Endodermal cell (in vitro differentiated cells): ENCODE measurements around the gene RBM4B. TPM values are rescaled to one million over a fixed set of nuclear protein-coding genes. Genes with fewer than 3 reads are reported as not detected.
A peak's percentile ranks its signal among the peaks of the same experiment; 100 is the strongest.

Experiments
- DNase-seq: peaks from one replicate; pipeline ENCODE4 v3.0.0-alpha.2; 2017
- H3K27ac ChIP-seq: 2 replicates; pipeline ENCODE4 v1.5.1; 2013; ENCODE audit warnings: mild to moderate bottlenecking, low read depth, low read length, moderate library complexity
- H3K27me3 ChIP-seq: 2 replicates; pipeline ENCODE4 v1.6.1; 2013; ENCODE audit warnings: mild to moderate bottlenecking, low read length, moderate library complexity; ENCODE audit not compliant: insufficient read depth, control insufficient read depth, poor library complexity, severe bottlenecking
- H3K36me3 ChIP-seq: 2 replicates; pipeline ENCODE4 v1.7.0; 2013; ENCODE audit warnings: mild to moderate bottlenecking, low read length, moderate library complexity; ENCODE audit not compliant: control insufficient read depth, insufficient read depth
- H3K4me1 ChIP-seq: one replicate; pipeline ENCODE4 v1.7.0; 2013; ENCODE audit warnings: low read length; ENCODE audit not compliant: control insufficient read depth, insufficient read depth
- H3K4me3 ChIP-seq: 2 replicates; pipeline ENCODE4 v1.5.1; 2013; ENCODE audit warnings: mild to moderate bottlenecking, low read length, moderate library complexity
- H3K9ac ChIP-seq: 2 replicates; pipeline ENCODE4 v1.6.1; 2013; ENCODE audit warnings: mild to moderate bottlenecking, low read length, moderate library complexity; ENCODE audit not compliant: poor library complexity, severe bottlenecking; ENCODE audit errors: extremely low read depth
- H3K9me3 ChIP-seq: 2 replicates; pipeline ENCODE4 v1.6.1; 2013; ENCODE audit warnings: mild to moderate bottlenecking, low read length, moderate library complexity; ENCODE audit not compliant: control insufficient read depth
- H3K27ac Mint-ChIP-seq: 2 replicates; pipeline ENCODE4 v1.8.0; 2020; ENCODE audit warnings: mixed read lengths
- H3K27me3 Mint-ChIP-seq: 2 replicates; pipeline ENCODE4 v1.8.0; 2021; ENCODE audit warnings: mild to moderate bottlenecking, mixed read lengths; ENCODE audit not compliant: insufficient read depth
- H3K36me3 Mint-ChIP-seq: 2 replicates; pipeline ENCODE4 v1.8.0; 2020; ENCODE audit warnings: low read depth, mixed read lengths
- H3K4me1 Mint-ChIP-seq: 2 replicates; pipeline ENCODE4 v1.8.0; 2020; ENCODE audit warnings: mixed read lengths
- H3K4me3 Mint-ChIP-seq: 2 replicates; pipeline ENCODE4 v1.8.0; 2020; ENCODE audit warnings: mild to moderate bottlenecking, moderate library complexity, mixed read lengths
- H3K9me3 Mint-ChIP-seq: 2 replicates; pipeline ENCODE4 v1.8.0; 2020; ENCODE audit warnings: mild to moderate bottlenecking, mixed read lengths
- WGBS, 2 experiments: methylation state at CpG; one replicate each; pipeline versions ENCODE4 v1.1.5 to v1.1.7; 2013; ENCODE audit warnings: missing lambda C conversion rate in 2 of 2, mixed read lengths in 1 of 2; ENCODE audit not compliant: insufficient coverage in 1 of 2, insufficient read length in 1 of 2; 5-methylcytosine and 5-hydroxymethylcytosine counted together
- total RNA-seq, 2 donors: library from RNA; stranded (reverse); fragmentation: NEBNext Ultra II Directional in 1 of 2; extraction: Animal tissue kit (Norgen Biotek cat#: 25700) in 1 of 2; gene quantifications; 2 replicates in 1 of 2; 3 replicates in 1 of 2; pipeline ENCODE4 v1.2.1, GENCODE V29; 2021
- TF ChIP-seq, protein P1 (sequence below): fragments of 200-600 bp; sonication (generic); conservative IDR thresholded peaks from 2 replicates; pipeline ENCODE4 v1.5.0; 2021; ENCODE audit warnings: antibody characterized with exemption, mild to moderate bottlenecking

RBM4B gene
- total RNA-seq, 2 donors from 2014 or later, result 23.3 to 28.5 TPM

DNA sequence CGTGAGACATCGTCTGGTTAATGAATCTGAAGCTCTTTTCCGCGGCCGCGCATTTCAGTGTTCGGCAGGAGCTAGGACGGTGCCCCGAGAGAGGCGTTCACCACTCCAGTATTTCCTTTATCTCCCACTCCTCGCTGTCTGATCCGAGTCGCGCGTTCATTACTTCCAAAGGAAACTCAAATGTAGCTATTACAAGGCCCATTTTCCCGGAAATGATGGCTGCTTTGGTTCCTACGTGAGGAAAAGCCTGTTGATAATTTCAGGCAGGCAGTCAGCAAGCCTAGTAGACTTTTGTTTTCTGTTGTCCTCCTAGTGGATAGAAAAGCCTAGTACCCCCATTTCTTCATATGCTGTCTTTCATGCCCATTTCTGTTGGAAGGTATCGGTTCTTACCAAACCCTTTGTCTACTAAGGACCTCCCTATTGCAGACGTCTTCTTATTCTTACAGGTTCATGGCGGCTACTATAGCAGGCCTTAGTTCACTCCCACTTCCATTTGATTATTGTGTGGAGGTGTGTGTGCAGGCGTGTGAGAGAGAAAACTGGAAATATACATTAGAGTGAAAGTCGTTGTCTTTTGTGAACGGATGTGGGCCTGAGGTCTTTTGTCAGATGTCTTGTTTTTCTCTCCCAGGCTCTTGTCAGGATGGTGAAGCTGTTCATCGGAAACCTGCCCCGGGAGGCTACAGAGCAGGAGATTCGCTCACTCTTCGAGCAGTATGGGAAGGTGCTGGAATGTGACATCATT, 38.4 kb downstream of the RBM4B start:
- H3K27me3 Mint-ChIP-seq, result no peaks in the 10 kb centered on the region
- WGBS, 2 experiments, result 6 to 12% methylated on average over 15 to 26 of the region's 27 CpGs

DNA sequence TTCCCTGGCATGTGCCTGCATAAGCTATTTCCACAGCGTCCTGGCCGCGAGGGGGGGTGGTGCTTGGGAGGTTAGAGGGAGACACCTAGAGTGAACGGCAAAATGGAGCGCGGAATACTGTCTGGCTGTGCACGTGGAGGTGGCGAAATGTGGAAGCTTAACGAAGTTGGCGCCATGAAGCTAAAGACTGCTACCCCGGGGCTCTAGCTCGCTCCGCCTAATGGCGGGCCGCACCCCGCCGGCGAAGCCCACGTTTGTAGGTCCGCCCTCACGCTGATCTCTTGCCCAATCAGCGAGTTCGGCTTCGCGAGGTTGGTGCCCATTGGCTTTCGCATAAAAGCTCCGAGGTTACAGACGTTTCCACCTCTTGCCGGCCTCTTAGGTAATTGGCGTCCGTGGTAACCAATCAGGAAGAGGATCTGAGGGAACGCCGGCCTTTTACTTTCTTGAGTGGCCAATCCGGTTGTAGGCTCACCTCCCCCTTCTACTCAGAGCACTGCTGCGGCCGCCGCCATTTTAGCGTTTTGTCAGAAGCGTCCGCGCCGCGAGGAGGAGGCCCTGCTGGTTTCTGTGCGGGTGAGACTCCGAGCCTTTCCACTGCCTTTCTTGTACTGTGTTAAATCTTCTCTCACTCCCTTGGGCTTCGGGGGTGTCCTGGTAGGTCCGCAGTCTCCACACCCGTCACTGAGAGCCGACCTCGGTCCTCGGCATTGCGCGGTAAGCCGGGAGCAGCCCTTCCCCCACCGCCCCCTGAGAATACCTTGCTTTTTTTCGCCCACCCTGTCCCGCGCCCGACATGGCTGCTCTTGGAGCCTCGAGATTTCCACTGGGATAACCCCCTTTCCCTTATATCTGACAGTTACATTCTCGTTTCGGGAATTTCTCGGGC, 39.3 kb downstream of the RBM4B start, which contains the start of gene RBM4:
Gene RBM4 (plus strand): TSS at position 527 of the 889 bp plus-strand sequence. CDS start 1,009 bp downstream, outside the sequence.
- peak within 1 kb of the TSS; percentile 100 for H3K27ac Mint-ChIP-seq
- Histone ChIP-seq H3K27me3 (no peaks in the 10 kb centered on the region), H3K4me1 (no peaks in the 10 kb centered on the region), H3K4me3 (peak within 1 kb of the TSS; percentile 100), H3K9me3 (no peaks in the 10 kb centered on the region), H3K9ac (peak within 1 kb of the TSS; percentile 99), H3K27ac (peak within 1 kb of the TSS; percentile 96), H3K36me3 (peaks cover 63% of the 10 kb centered on the region)
- 0% methylated on average over 48 to 63 of the region's 63 CpGs for WGBS, 2 experiments
- DNase-seq, result peak; percentile 99
- TF ChIP-seq, protein P1, sequence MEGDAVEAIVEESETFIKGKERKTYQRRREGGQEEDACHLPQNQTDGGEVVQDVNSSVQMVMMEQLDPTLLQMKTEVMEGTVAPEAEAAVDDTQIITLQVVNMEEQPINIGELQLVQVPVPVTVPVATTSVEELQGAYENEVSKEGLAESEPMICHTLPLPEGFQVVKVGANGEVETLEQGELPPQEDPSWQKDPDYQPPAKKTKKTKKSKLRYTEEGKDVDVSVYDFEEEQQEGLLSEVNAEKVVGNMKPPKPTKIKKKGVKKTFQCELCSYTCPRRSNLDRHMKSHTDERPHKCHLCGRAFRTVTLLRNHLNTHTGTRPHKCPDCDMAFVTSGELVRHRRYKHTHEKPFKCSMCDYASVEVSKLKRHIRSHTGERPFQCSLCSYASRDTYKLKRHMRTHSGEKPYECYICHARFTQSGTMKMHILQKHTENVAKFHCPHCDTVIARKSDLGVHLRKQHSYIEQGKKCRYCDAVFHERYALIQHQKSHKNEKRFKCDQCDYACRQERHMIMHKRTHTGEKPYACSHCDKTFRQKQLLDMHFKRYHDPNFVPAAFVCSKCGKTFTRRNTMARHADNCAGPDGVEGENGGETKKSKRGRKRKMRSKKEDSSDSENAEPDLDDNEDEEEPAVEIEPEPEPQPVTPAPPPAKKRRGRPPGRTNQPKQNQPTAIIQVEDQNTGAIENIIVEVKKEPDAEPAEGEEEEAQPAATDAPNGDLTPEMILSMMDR, result peak; percentile 14
- H3K36me3 Mint-ChIP-seq, result peaks cover 63% of the 10 kb centered on the region
- H3K4me1 Mint-ChIP-seq, result peaks cover 50% of the 10 kb centered on the region
- no peaks in the 10 kb centered on the region for H3K27me3 Mint-ChIP-seq
- peak within 1 kb of the TSS; percentile 99 for H3K4me3 Mint-ChIP-seq
- H3K9me3 Mint-ChIP-seq, result peaks cover 2% of the 10 kb centered on the region

More for the DNA sequence above, 38.4 kb downstream of the RBM4B start:
- H3K9me3 ChIP-seq, result no peaks in the 10 kb centered on the region
- H3K36me3 Mint-ChIP-seq, result peaks cover 69% of the 10 kb centered on the region
- H3K4me1 Mint-ChIP-seq, result peaks cover 58% of the 10 kb centered on the region
- H3K4me1 ChIP-seq, result peaks cover 4% of the 10 kb centered on the region
- H3K4me3 Mint-ChIP-seq, result peak overlapping the region; percentile 99
- peak overlapping the region; percentile 100 for H3K4me3 ChIP-seq
- no peak for DNase-seq
- peak overlapping the region; percentile 100 for H3K27ac Mint-ChIP-seq
- TF ChIP-seq, protein P1, result peak; percentile 37
- peaks cover 2% of the 10 kb centered on the region for H3K9me3 Mint-ChIP-seq
- H3K27ac ChIP-seq, result peak overlapping the region; percentile 96
- peak overlapping the region; percentile 99 for H3K9ac ChIP-seq
- peaks cover 65% of the 10 kb centered on the region for H3K36me3 ChIP-seq
- H3K27me3 ChIP-seq, result no peaks in the 10 kb centered on the region

DNA sequence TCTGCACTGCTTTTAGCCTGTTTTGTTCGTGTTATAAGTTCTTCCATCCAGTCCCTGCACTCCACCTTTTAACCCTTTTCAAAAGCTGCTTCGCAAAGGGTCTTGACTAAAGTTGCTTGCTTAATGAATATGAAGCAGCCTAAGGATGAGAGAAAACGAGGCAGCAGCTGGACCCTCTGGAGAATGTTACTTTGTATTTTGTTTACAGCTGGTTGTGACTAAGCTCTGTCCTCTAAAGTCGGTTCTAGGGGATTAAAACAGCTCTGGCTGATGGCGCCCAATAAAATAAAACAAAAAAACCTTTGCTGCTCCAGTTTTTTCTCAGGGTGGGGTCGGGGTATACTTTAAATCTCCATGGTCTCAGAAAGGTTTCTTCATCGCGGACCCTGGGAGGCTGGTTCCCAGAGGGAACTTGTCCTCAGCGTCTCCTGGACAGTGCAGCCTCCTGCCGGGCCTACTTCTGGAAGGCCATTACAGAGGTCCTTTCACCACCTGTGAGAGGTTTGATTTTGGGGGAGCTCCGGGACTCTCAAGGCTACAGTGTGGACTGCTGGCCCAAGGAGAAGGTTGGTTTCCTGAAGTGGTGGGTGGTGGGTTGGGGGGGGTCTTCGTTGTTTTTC, 40.0 kb downstream of the RBM4B start:
- Mint-ChIP-seq H3K27me3 (no peaks in the 10 kb centered on the region), H3K36me3 (peaks cover 61% of the 10 kb centered on the region), H3K4me1 (peaks cover 43% of the 10 kb centered on the region), H3K9me3 (peaks cover 2% of the 10 kb centered on the region), H3K4me3 (peak overlapping the region; percentile 99), H3K27ac (peak overlapping the region; percentile 97)
- no peaks in the 10 kb centered on the region for H3K9me3 ChIP-seq
- TF ChIP-seq, protein P1, result no peak
- H3K36me3 ChIP-seq, result peaks cover 63% of the 10 kb centered on the region
- peak overlapping the region; percentile 61 for H3K27ac ChIP-seq
- DNase-seq, result peak; percentile 50
- 64% methylated on average over 10 to 12 of the region's 12 CpGs for WGBS, 2 experiments
- H3K9ac ChIP-seq, result peak overlapping the region; percentile 55
- H3K4me1 ChIP-seq, result no peaks in the 10 kb centered on the region
- no peaks in the 10 kb centered on the region for H3K27me3 ChIP-seq
- peak overlapping the region; percentile 100 for H3K4me3 ChIP-seq
